Thyroid gland (tissue), 4 donors: ENCODE data around the gene TTC5.

Source experiments
- POLR2A ChIP-seq, 2 donors: fragments of 450-650 bp; IDR thresholded peaks; one replicate each; pipeline ENCODE4 v1.6.1; 2017; ENCODE audit warnings: antibody characterized with exemption in 2 of 2, mild to moderate bottlenecking in 2 of 2, moderate library complexity in 1 of 2
- TF ChIP-seq, protein P1 (sequence below), 6 experiments: fragments of 200-600 bp in 3 of 6; fragments of 450-650 bp in 3 of 6; sonication (generic) in 3 of 6; IDR thresholded peaks; one replicate each; pipeline ENCODE4 v1.5.1; 2016 to 2019; ENCODE audit warnings: antibody characterized with exemption in 6 of 6, mild to moderate bottlenecking in 2 of 6, inconsistent platforms in 1 of 6, moderate library complexity in 1 of 6

GRCh38 chr14:20295067-20295466 lies 10.7 kb downstream of the TTC5 start:
- TF ChIP-seq, protein P1, sequence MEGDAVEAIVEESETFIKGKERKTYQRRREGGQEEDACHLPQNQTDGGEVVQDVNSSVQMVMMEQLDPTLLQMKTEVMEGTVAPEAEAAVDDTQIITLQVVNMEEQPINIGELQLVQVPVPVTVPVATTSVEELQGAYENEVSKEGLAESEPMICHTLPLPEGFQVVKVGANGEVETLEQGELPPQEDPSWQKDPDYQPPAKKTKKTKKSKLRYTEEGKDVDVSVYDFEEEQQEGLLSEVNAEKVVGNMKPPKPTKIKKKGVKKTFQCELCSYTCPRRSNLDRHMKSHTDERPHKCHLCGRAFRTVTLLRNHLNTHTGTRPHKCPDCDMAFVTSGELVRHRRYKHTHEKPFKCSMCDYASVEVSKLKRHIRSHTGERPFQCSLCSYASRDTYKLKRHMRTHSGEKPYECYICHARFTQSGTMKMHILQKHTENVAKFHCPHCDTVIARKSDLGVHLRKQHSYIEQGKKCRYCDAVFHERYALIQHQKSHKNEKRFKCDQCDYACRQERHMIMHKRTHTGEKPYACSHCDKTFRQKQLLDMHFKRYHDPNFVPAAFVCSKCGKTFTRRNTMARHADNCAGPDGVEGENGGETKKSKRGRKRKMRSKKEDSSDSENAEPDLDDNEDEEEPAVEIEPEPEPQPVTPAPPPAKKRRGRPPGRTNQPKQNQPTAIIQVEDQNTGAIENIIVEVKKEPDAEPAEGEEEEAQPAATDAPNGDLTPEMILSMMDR (IDR thresholded peaks at IDR 0.05), result no peak
- TF ChIP-seq POLR2A (IDR thresholded peaks at IDR 0.05), result no peak
